ENCODE results near the gene HABP2. TPM values are rescaled to one million over a fixed set of nuclear protein-coding genes. Genes with fewer than 3 reads are reported as not detected.

The HABP2 gene
- total and polyA plus RNA-seq, 2 experiments from 2014 or later, result 48.3 to 102 TPM

GRCh38 chr10:113572520-113573290, 19.9 kb downstream of the HABP2 start:
- Histone ChIP-seq H3K4me2 (no peak overlapping the region), H3K79me2 (no peaks in the 10 kb centered on the region), H3K36me3 (replicated peaks; ENCODE audit: insufficient read depth, low read depth) (no peaks in the 10 kb centered on the region), H3K4me1 (ENCODE audit: insufficient read depth) (no peaks in the 10 kb centered on the region), H3K27ac (no peak overlapping the region), H3K4me3 (no peak overlapping the region), H4K20me1 (ENCODE audit: insufficient read depth, poor library complexity, severe bottlenecking) (no peaks in the 10 kb centered on the region), H3K27me3 (no peaks in the 10 kb centered on the region), H3K9me2 (replicated peaks; ENCODE audit: insufficient read depth) (no peaks in the 10 kb centered on the region), H2AFZ (no peak overlapping the region), H3K9me3 (ENCODE audit: low read depth) (no peaks in the 10 kb centered on the region)
- 49% methylated on average over 11 of the region's 11 CpGs for WGBS (ENCODE audit: low lambda C conversion rate, missing lambda C conversion rate)
- no peak for DNase-seq (ENCODE audit: low spot score)
- no peak for TF ChIP-seq EZH2phosphoT487 (IDR thresholded peaks at IDR 0.05; ENCODE audit: low read depth, severe bottlenecking, unreplicated experiment)
- TF ChIP-seq EZH2 (IDR thresholded peaks at IDR 0.05; ENCODE audit: borderline replicate concordance), result no peak
- no peak for TF ChIP-seq CTCF (IDR thresholded peaks at IDR 0.05; ENCODE audit: poor library complexity)

GRCh38 chr10:113573368-113573767, 20.5 kb downstream of the HABP2 start:
- Histone ChIP-seq H3K27ac (no peak overlapping the region), H3K36me3 (replicated peaks; ENCODE audit: insufficient read depth, low read depth) (no peaks in the 10 kb centered on the region), H3K79me2 (no peaks in the 10 kb centered on the region), H2AFZ (no peak overlapping the region), H4K20me1 (ENCODE audit: insufficient read depth, poor library complexity, severe bottlenecking) (no peaks in the 10 kb centered on the region), H3K4me2 (no peak overlapping the region), H3K4me1 (ENCODE audit: insufficient read depth) (no peaks in the 10 kb centered on the region), H3K4me3 (no peak overlapping the region), H3K27me3 (no peaks in the 10 kb centered on the region), H3K9me3 (ENCODE audit: low read depth) (no peaks in the 10 kb centered on the region), H3K9me2 (replicated peaks; ENCODE audit: insufficient read depth) (no peaks in the 10 kb centered on the region)
- DNase-seq (ENCODE audit: low spot score), result no peak
- 96% methylated on average over 1 of the region's 1 CpG for WGBS (ENCODE audit: low lambda C conversion rate, missing lambda C conversion rate)
- TF ChIP-seq EZH2 (IDR thresholded peaks at IDR 0.05; ENCODE audit: borderline replicate concordance) (no peak), CTCF (IDR thresholded peaks at IDR 0.05; ENCODE audit: poor library complexity) (no peak), EZH2phosphoT487 (IDR thresholded peaks at IDR 0.05; ENCODE audit: low read depth, severe bottlenecking, unreplicated experiment) (no peak)

- H4K20me1 ChIP-seq (ENCODE audit: insufficient read depth, poor library complexity, severe bottlenecking), result no peaks in the 10 kb centered on the region
- no peaks in the 10 kb centered on the region for H3K9me3 ChIP-seq (ENCODE audit: low read depth)
- WGBS (ENCODE audit: low lambda C conversion rate, missing lambda C conversion rate), result 68% methylated on average over 4 of the region's 4 CpGs
- no peaks in the 10 kb centered on the region for H3K9me2 ChIP-seq (replicated peaks; ENCODE audit: insufficient read depth)
- H3K79me2 ChIP-seq, result no peaks in the 10 kb centered on the region
- H3K4me3 ChIP-seq, result no peak overlapping the region
- H3K27me3 ChIP-seq, result no peaks in the 10 kb centered on the region
- no peak overlapping the region for H3K27ac ChIP-seq
- no peaks in the 10 kb centered on the region for H3K4me1 ChIP-seq (ENCODE audit: insufficient read depth)
- TF ChIP-seq CTCF (IDR thresholded peaks at IDR 0.05; ENCODE audit: poor library complexity), result no peak
- TF ChIP-seq EZH2 (IDR thresholded peaks at IDR 0.05; ENCODE audit: borderline replicate concordance), result no peak
- no peak for TF ChIP-seq EZH2phosphoT487 (IDR thresholded peaks at IDR 0.05; ENCODE audit: low read depth, severe bottlenecking, unreplicated experiment)
- H2AFZ ChIP-seq, result no peak overlapping the region
- DNase-seq (ENCODE audit: low spot score), result peak; percentile 46
- no peak overlapping the region for H3K4me2 ChIP-seq
- H3K36me3 ChIP-seq (replicated peaks; ENCODE audit: insufficient read depth, low read depth), result no peaks in the 10 kb centered on the region
Observed at GRCh38 chr10:113576852-113577251, 24.0 kb downstream of the HABP2 start.
